Adrenal gland (tissue), 5 donors: ENCODE measurements around the gene CFAP65.

ENCODE experiments used
- POLR2A ChIP-seq, 2 donors: fragments of 450-650 bp; IDR thresholded peaks; one replicate each; pipeline ENCODE4 v1.6.1; 2017; ENCODE audit warnings: antibody characterized with exemption in 2 of 2, mild to moderate bottlenecking in 2 of 2, moderate library complexity in 1 of 2
- TF ChIP-seq, protein P1 (sequence below), 6 experiments: fragments of 450-650 bp in 4 of 6; fragments of 200-600 bp in 2 of 6; sonication (generic) in 1 of 6; IDR thresholded peaks; 1 replicate in 5 of 6; 2 replicates in 1 of 6; pipeline versions ENCODE4 v1.5.1 to v1.8.0; 2016 to 2021; ENCODE audit warnings: antibody characterized with exemption in 6 of 6, mild to moderate bottlenecking in 2 of 6, moderate library complexity in 1 of 6
- donor health status: DM: no; HTN: no; CAD: no.

DNA sequence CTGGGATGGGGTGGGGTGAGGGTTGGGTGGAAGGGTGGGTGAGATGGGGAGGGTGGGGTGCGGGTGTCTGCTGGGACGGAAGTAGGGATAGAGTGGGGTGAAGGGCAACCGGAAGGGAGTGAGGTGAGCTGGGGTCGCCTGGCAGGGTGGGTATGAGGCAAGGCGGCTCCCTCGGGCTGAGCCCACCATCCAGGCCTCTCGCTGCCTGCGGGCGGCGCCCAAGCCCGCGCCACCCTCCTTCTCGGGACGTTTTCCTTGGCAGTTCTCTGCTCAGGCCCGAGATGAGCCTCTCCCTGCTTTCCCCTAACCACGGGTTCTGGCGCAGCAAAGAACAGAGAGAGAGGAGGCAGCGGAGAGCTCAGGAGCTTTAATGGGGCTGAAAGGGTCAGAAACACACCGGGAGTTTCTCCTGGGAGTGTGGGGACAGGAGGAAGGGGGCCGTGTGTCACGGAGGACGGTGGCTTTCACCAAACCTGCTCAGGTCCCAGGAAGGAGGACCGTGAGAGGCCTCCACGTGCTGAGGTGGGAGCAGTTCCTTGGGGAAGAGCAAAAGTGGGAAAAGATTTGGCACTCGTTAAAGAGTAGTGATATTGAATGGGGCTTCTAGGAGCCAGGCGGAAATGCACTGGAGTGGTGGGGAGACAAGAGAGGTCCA lies 60.5 kb downstream of the CFAP65 start:
- TF ChIP-seq, protein P1, sequence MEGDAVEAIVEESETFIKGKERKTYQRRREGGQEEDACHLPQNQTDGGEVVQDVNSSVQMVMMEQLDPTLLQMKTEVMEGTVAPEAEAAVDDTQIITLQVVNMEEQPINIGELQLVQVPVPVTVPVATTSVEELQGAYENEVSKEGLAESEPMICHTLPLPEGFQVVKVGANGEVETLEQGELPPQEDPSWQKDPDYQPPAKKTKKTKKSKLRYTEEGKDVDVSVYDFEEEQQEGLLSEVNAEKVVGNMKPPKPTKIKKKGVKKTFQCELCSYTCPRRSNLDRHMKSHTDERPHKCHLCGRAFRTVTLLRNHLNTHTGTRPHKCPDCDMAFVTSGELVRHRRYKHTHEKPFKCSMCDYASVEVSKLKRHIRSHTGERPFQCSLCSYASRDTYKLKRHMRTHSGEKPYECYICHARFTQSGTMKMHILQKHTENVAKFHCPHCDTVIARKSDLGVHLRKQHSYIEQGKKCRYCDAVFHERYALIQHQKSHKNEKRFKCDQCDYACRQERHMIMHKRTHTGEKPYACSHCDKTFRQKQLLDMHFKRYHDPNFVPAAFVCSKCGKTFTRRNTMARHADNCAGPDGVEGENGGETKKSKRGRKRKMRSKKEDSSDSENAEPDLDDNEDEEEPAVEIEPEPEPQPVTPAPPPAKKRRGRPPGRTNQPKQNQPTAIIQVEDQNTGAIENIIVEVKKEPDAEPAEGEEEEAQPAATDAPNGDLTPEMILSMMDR (IDR thresholded peaks at IDR 0.05): no peak
- no peak for TF ChIP-seq POLR2A (IDR thresholded peaks at IDR 0.05)
